Lung (tissue), 12 donors: ENCODE data around the gene CMSS1. TPM values are rescaled to one million over a fixed set of nuclear protein-coding genes. Genes with fewer than 3 reads are reported as not detected.
"Not testable (repeated sequence)": the region's sequence is repeated elsewhere in the genome, so short reads cannot be mapped to it uniquely, and the experiment has no call there.

Source experiments
- ATAC-seq: fragments of 200-7000 bp; cut with Tn5 transposase; one replicate; pipeline ENCODE4 v1.9.1; 2020; ENCODE audit warnings: moderate number of reproducible peaks; ENCODE audit not compliant: insufficient read depth, low FRiP score
- DNase-seq, 3 donors: peaks; one replicate each; pipeline ENCODE4 v3.0.0-alpha.2; 2013 to 2017
- H3K27ac ChIP-seq, 2 donors: one replicate each; pipeline ENCODE4 v1.5.1; 2013; ENCODE audit warnings: mild to moderate bottlenecking in 2 of 2, moderate library complexity in 2 of 2, control low read depth in 1 of 2, inconsistent platforms in 1 of 2, low read depth in 1 of 2, low read length in 1 of 2
- H3K27me3 ChIP-seq, 3 donors: one replicate each; pipeline ENCODE4 v1.5.1; 2013; ENCODE audit warnings: low read length in 2 of 3; ENCODE audit not compliant: control insufficient read depth in 3 of 3, insufficient read depth in 3 of 3
- H3K36me3 ChIP-seq, 4 donors: one replicate each; pipeline ENCODE4 v1.5.1; 2013; ENCODE audit warnings: low read length in 4 of 4, mild to moderate bottlenecking in 1 of 4, moderate library complexity in 1 of 4; ENCODE audit not compliant: control insufficient read depth in 4 of 4, insufficient read depth in 4 of 4
- H3K4me1 ChIP-seq, 5 donors: one replicate each; pipeline ENCODE4 v1.5.1; 2013; ENCODE audit warnings: low read length in 5 of 5, mild to moderate bottlenecking in 2 of 5, moderate library complexity in 1 of 5; ENCODE audit not compliant: control insufficient read depth in 5 of 5, insufficient read depth in 5 of 5
- H3K4me3 ChIP-seq: one replicate; pipeline ENCODE4 v1.5.1; 2013; ENCODE audit warnings: mild to moderate bottlenecking, control low read depth, moderate library complexity
- H3K9ac ChIP-seq, 2 donors: one replicate each; pipeline ENCODE4 v1.5.1; 2013; ENCODE audit warnings: low read length in 2 of 2, control low read depth in 1 of 2; ENCODE audit not compliant: insufficient read depth in 1 of 2
- H3K9me3 ChIP-seq, 4 donors: one replicate each; pipeline ENCODE4 v1.5.1; 2013; ENCODE audit warnings: low read length in 3 of 4, mild to moderate bottlenecking in 1 of 4, moderate library complexity in 1 of 4; ENCODE audit not compliant: control insufficient read depth in 4 of 4, insufficient read depth in 3 of 4
- CTCF ChIP-seq: IDR thresholded peaks from 2 replicates; pipeline ENCODE4 v1.5.1; 2012; ENCODE audit warnings: mild to moderate bottlenecking; ENCODE audit errors: control extremely low read depth, extremely low read depth
- WGBS, 2 donors: extraction: QIAGEN DNeasy Blood & Tissue Kit; methylation state at CpG; one replicate each; pipeline ENCODE4 v1.1.7; 2013; 5-methylcytosine and 5-hydroxymethylcytosine counted together
- polyA plus RNA-seq, 2 donors: library from polyadenylated mRNA; stranded (reverse); fragments of 200-250 nt; gene quantifications; one replicate each; pipeline ENCODE4 v1.2.1, GENCODE V29; 2013
- total RNA-seq, 2 donors: library from RNA; depleted of rRNA in 1 of 2; stranded (reverse); fragments of >200 nt in 1 of 2; gene quantifications; one replicate each; pipeline ENCODE4 v1.2.1, GENCODE V29; 2014 to 2021
- donor health status: control.
- donor health status: control.
- donor health status: Bipolar disorder and iron deficiency.
- donor health status: healthy.
- donor health status: DM: yes; HTN: yes; CAD: no.

The CMSS1 gene
- total and polyA plus RNA-seq, 4 donors = 12.3 to 28.9 (median 22.6) TPM

- TF ChIP-seq CTCF = no peak
- DNase-seq (peak in 1 of 3 donors; percentile 22), ATAC-seq (no peak)
- Histone ChIP-seq H3K9me3 (no peaks in the 10 kb centered on the region), H3K36me3 (no peaks in the 10 kb centered on the region), H3K4me3 (no peak overlapping the region), H3K27ac (no peak overlapping the region), H3K4me1 (peaks cover 0 to 20% (median 6%) of the 10 kb centered on the region in 5 donors), H3K9ac (no peak overlapping the region), H3K27me3 (no peaks in the 10 kb centered on the region)
- 67 to 77% methylated on average over 3 of the region's 3 CpGs for WGBS, 2 donors
Observed at GRCh38 chr3:99836681-99837080, 19.0 kb downstream of the CMSS1 start.

- no peak for TF ChIP-seq CTCF
- Histone ChIP-seq H3K36me3 (peaks cover 0 to 2% (median 0%) of the 10 kb centered on the region in 4 donors), H3K9me3 (no peaks in the 10 kb centered on the region), H3K27ac (no peak overlapping the region), H3K4me1 (peaks cover 0 to 22% (median 6%) of the 10 kb centered on the region in 5 donors), H3K27me3 (no peaks in the 10 kb centered on the region), H3K4me3 (no peak overlapping the region), H3K9ac (no peak overlapping the region)
- DNase-seq = no peak
- ATAC-seq = no peak
- 96 to 100% methylated on average over 1 of the region's 1 CpG for WGBS, 2 donors
Observed at GRCh38 chr3:99837715-99838114, 20.1 kb downstream of the CMSS1 start.

- no peak for ATAC-seq
- no peak for TF ChIP-seq CTCF
Observed at GRCh38 chr3:99838755-99839154, 21.1 kb downstream of the CMSS1 start.

GRCh38 chr3:99839613-99840012, 22.0 kb downstream of the CMSS1 start:
- Histone ChIP-seq H3K9ac (no peak overlapping the region), H3K27ac (no peak overlapping the region), H3K9me3 (no peaks in the 10 kb centered on the region), H3K36me3 (peaks cover 0 to 2% (median 0%) of the 10 kb centered on the region in 4 donors), H3K4me1 (peaks cover 0 to 19% (median 5%) of the 10 kb centered on the region in 5 donors), H3K27me3 (no peaks in the 10 kb centered on the region), H3K4me3 (no peak overlapping the region)
- ATAC-seq (no peak), DNase-seq (no peak)
- WGBS, 2 donors = 76 to 95% methylated on average over 1 of the region's 1 CpG
- no peak for TF ChIP-seq CTCF

More at GRCh38 chr3:99838755-99839154, 21.1 kb downstream of the CMSS1 start:
- Histone ChIP-seq H3K9ac (no peak overlapping the region), H3K36me3 (peaks cover 0 to 2% (median 0%) of the 10 kb centered on the region in 4 donors), H3K27ac (no peak overlapping the region), H3K4me1 (peaks cover 0 to 21% (median 5%) of the 10 kb centered on the region in 5 donors), H3K4me3 (no peak overlapping the region), H3K27me3 (no peaks in the 10 kb centered on the region), H3K9me3 (no peaks in the 10 kb centered on the region)
- DNase-seq = no peak

GRCh38 chr3:99841949-99842348, 24.3 kb downstream of the CMSS1 start:
- WGBS, 2 donors = 96 to 98% methylated on average over 4 of the region's 4 CpGs
- not testable (repeated sequence) for ATAC-seq

More at GRCh38 chr3:99841949-99842348, 24.3 kb downstream of the CMSS1 start:
- H3K9me3 ChIP-seq, H3K36me3 ChIP-seq, H3K9ac ChIP-seq, DNase-seq, H3K4me3 ChIP-seq, H3K27me3 ChIP-seq, H3K27ac ChIP-seq: not testable (repeated sequence)
- H3K4me1 ChIP-seq = peaks cover 0 to 25% (median 6%) of the 10 kb centered on the region in 5 donors
